Activated CD8-positive, alpha-beta memory T cell treated with anti-CD3 and anti-CD28 coated beads for 48 hours (primary cell): Measurements from ENCODE around the gene RYR3.
"Not testable (repeated sequence)": the region's sequence is repeated elsewhere in the genome, so short reads cannot be mapped to it uniquely, and the experiment has no call there.

Experiments
- DNase-seq, 3 experiments: peaks; one replicate each; pipeline ENCODE4 v3.0.0-alpha.2; 2020; ENCODE audit warnings: low read depth in 2 of 3, low spot score in 2 of 3

Gene RYR3

GRCh38 chr15:33569036-33569435 is 258.3 kb downstream of the RYR3 start:
- DNase-seq = no peak

DNA sequence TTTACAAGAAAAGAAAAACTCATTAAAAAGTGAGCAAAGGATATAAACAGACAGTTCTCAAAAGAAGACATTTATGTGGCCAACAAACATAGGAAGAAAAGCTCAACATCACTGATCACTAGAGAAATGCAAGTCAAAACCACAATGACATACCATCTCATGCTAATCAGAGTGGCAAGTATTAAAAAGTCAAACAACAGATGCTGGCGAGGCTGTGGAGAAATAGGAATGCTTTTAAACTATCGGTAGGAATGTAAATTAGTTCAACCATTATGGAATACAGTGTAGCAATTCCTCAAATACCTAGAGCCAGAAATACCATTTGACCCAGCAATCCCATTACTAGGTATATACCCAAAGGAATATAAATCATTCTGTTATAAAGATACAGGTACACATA is 267.1 kb downstream of the RYR3 start:
- not testable (repeated sequence) for DNase-seq

GRCh38 chr15:33580526-33580925 is 269.8 kb downstream of the RYR3 start:
- no peak for DNase-seq

GRCh38 chr15:33581032-33581431 is 270.3 kb downstream of the RYR3 start:
- DNase-seq = no peak

DNA sequence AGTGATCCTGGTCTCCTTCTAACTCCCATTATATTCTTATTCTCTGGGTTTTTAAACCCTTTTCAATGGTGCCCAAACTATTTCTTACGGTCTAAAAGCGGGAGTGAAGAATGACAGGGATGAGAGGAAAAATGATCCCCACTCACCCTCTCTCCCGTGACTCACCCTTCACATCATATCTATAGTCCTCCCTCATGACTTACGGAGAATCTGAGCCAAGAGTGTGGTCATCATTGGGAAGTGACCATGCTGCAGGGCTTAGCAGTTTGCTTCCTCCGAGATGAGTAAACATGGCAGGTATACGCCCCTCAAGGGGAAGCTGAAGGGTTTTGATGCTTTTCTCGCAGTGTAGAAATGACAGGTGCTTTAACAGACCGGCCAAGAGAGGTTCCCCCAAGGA is 274.0 kb downstream of the RYR3 start:
- DNase-seq = no peak

DNA sequence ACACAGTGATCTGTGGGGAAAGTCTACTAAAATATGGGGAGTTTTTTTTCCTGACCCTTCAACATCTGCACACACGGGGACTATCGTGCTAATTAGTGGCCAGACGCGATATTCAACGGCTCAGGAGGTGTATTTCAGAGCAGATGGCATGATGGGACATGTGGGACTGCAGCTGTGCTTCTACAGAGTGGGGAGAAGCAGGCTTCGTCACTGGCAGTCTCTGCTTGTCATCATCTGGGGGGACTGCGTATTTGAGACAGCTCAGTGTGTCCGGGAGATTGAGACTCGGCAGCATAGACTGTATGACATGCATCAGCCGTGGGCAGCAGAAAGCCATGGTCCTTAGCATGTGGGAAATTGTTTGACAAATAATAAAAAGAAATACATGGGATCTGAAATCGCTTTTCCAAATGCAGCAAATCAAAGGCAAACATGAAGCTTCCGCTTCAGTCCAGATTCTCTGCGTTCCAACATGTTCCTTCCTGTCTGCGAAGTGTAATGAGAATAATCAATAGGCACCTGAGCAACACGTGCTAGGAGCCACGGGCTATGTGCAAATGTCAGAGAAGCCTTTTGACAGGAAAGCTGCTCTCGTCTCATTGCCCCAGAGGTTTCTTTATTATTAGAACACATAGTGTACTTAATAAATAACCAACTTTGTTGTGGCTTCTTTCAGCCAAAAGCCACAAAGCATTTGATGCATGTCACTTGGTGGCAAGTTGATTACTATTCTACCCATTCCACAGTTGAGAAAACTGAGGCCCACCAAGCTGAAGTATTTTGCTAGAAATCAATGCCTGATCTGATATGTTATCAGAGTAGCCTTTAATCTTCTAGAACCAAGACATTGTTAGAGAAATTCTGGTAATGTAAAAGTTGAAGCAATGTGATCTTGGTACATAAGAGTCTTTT is 276.3 kb downstream of the RYR3 start:
- no peak for DNase-seq

GRCh38 chr15:33587773-33588172 is 277.0 kb downstream of the RYR3 start:
- no peak for DNase-seq

DNA sequence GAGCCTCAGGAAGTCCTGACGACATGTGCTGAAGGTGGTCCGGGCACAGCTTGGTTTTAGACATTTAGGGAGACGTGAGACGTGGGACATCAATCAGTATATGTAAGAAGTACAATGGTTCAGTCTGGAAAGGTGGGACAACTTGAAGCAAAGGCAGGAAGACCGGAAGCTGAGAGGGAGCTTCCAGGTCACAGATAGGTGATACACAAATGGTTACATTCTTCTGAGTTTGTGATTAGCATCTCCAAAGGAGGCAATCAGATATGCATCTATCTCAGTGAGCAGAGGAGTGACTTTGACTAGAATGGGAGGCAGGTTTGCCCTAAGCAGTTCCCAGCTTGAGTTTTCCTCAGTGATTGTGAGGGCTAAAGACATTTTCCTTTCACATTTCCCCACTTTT is 282.1 kb downstream of the RYR3 start:
- DNase-seq = no peak

- not testable (repeated sequence) for DNase-seq
Measured at GRCh38 chr15:33598382-33598781, 287.6 kb downstream of the RYR3 start.

- no peak for DNase-seq
Measured at GRCh38 chr15:33600212-33600611, 289.4 kb downstream of the RYR3 start.

- DNase-seq = no peak
Measured at GRCh38 chr15:33601461-33601860, 290.7 kb downstream of the RYR3 start.

GRCh38 chr15:33608714-33609113 is 297.9 kb downstream of the RYR3 start:
- DNase-seq = no peak

- no peak for DNase-seq
Measured at GRCh38 chr15:33612721-33613304, 302.0 kb downstream of the RYR3 start.

DNA sequence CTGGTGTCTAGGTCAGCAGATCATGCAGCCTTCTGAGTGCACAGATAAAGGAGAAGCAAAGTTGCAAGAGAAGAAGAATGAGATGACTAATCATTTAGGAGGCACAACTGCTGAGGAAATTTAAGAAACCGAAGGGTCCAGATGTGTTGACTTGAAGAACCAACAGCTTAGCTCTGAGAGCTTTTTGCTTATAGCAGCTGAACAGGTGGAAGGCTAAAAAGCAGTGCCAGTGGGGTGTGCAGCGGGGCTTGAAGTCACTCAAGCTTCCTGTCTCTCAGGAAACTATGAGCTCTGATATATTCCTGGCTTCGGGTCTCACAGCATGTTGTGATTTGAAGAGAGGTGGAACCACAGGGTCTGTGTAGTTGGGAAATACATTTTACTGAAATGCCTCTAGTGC is 305.7 kb downstream of the RYR3 start:
- DNase-seq = no peak

GRCh38 chr15:33618350-33618749 is 307.6 kb downstream of the RYR3 start:
- DNase-seq = no peak

DNA sequence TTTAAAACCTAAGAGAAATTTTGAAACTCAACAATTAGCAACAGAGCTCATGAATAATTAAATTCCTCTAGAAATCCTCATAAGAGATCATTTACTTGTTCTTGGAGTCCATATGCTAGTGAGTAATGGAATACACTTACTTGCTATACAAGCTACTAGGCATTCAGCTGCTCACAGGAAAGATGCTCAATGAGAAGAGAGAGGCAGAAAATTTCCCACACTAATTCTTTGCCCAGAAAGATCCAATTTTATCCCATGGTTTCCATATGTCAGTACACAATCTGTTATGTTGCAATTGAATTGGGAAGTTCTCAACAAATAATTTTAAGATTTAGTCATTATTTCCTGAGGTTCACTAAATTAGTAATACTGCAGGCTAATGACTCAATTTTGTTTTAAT is 310.4 kb downstream of the RYR3 start:
- no peak for DNase-seq

DNA sequence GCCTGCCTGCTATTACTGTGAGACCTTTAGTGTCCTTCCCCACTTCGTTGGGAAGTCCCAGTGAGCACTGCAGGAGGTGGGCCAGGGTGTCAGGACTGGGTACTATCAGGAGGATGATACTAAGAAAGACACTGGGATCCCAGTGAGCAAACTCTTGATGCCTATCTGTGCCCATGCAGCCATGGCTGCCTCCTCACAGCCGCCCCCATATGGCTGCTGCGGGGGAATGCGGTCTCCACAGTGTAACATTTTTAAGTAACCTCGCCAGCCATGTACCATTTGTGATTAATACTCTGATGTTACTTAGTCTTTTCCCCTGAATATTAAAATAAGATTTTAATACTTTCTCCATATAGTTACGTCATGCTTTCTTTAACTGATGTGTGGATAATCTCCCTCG is 312.2 kb downstream of the RYR3 start:
- DNase-seq = no peak

- no peak for DNase-seq
Measured at GRCh38 chr15:33624439-33624838, 313.7 kb downstream of the RYR3 start.

DNA sequence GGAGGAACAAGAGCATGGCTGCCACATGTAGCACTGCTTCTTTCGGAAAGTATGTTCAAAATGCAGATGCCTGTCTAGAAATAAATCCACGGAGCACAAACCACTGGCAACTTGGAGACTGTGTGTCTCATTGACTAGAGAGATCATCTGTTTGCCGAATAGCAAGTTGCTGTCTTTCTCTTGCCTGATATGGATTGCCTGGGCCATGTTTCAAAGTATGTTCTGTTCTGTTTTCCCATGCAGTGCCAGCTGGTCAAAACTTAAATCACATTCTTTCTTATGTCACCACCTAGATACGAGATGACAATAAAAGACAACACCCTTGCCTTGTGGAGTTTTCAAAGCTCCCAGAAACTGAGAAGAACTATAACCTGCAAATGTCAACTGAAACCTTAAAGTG is 318.9 kb downstream of the RYR3 start:
- DNase-seq = no peak

GRCh38 chr15:33636234-33636633 is 325.5 kb downstream of the RYR3 start:
- DNase-seq = no peak

DNA sequence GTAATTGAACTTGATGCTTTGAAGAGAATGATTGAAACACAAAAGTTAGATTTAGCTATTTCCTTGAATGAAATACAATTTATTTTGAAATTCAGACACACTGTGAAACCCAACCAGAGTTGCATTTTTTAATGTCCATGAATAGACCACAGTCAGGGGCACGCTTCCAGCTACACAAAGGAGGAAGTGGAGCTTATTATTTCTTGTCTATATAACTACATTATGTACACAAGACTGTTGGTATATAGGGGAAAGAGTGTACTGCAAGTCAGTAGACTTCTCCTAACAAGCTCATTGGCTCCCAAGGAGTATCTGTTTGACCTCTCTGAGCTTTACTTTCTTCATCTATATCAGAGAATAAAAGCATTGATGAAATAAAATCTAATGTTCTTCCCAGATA is 326.2 kb downstream of the RYR3 start:
- DNase-seq = no peak

DNA sequence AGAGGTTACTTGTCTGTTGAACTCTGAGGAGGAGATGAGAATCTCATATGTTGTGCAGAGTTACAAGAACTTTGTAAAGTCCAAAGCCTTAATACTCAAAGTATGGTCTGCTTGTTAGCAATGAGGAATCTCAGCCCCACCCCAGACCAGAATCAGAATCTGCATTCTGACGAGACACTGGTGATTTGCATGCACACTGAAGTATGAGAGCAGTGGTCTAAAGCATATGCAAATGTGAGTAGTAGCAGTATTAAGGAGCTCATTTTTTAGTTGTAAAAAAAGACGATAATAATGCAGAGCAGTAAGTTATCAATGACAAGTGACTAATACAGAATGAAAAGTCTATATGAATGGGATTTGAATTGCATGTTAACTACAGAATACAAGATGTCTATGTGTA is 327.7 kb downstream of the RYR3 start:
- DNase-seq = no peak

GRCh38 chr15:33639051-33639450 is 328.3 kb downstream of the RYR3 start:
- DNase-seq = no peak
